ENCODE measurements around the gene SLC6A8.

DNA sequence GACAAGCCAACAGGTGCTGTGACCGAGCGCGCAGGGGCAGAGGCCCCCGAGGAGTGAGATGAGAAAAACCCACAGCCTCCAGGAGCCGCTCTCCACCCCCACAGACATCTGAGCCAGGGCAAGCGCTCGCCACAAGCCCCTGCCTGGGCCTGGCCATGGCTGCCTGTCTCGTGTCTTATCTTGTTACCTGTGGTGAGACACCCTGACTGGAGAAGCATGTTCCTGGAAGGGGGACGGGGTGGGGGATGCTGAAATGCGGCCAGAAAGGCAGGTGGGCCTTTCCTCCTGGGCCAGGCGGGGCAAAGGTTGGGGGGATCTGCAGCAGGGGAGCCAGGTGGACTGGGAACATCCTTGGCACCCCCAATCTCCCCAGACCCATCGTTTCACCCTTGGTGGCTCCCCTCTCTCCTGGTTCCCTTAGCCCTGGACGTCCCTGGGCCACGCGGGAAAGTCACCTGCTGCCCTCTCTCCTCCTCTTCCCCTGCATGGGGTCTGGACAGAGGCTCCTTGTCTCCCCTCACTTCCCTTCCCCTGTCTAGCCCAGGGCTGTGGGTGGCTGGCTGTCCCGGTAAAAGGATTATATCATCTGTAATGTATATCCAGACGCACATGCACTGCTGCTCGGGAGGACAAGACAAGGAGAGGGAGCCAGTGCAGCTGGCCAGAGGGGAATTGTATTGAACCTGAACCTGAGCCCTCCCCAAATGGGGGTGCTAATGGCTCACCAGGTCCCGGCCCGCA, 49.1 kb upstream of the SLC6A8 start:
- TF ChIP-seq, protein P1, sequence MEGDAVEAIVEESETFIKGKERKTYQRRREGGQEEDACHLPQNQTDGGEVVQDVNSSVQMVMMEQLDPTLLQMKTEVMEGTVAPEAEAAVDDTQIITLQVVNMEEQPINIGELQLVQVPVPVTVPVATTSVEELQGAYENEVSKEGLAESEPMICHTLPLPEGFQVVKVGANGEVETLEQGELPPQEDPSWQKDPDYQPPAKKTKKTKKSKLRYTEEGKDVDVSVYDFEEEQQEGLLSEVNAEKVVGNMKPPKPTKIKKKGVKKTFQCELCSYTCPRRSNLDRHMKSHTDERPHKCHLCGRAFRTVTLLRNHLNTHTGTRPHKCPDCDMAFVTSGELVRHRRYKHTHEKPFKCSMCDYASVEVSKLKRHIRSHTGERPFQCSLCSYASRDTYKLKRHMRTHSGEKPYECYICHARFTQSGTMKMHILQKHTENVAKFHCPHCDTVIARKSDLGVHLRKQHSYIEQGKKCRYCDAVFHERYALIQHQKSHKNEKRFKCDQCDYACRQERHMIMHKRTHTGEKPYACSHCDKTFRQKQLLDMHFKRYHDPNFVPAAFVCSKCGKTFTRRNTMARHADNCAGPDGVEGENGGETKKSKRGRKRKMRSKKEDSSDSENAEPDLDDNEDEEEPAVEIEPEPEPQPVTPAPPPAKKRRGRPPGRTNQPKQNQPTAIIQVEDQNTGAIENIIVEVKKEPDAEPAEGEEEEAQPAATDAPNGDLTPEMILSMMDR (conservative IDR thresholded peaks at IDR 0.05; ENCODE audit: low read length), result no peak
- TF ChIP-seq EZH2phosphoT487 (IDR thresholded peaks at IDR 0.05; ENCODE audit: borderline replicate concordance, low read depth, low read length), result no peak
